SH-SY5Y (cell line): Measurements from ENCODE around the gene F5.

Experiments used
- GATA2 ChIP-seq: IDR thresholded peaks from 2 replicates; pipeline ENCODE4 v1.6.1; 2011; ENCODE audit warnings: mild to moderate bottlenecking, low read depth, low read length
- GATA3 ChIP-seq: IDR thresholded peaks from 2 replicates; pipeline ENCODE4 v1.6.1; 2011; ENCODE audit warnings: low read depth, mild to moderate bottlenecking, low read length, moderate library complexity

- TF ChIP-seq GATA3 (no peak), GATA2 (no peak)
These were observed 113.5 kb downstream of the F5 start for GRCh38 chr1:169472738-169473137.
